ENCODE data around the gene RHBDL3. TPM values are rescaled to one million over a fixed set of nuclear protein-coding genes. Genes with fewer than 3 reads are reported as not detected.

Gene RHBDL3
- total and polyA plus RNA-seq, 7 experiments from 2014 or later, result 0.07 to 0.39 TPM; not detected in 5

DNA sequence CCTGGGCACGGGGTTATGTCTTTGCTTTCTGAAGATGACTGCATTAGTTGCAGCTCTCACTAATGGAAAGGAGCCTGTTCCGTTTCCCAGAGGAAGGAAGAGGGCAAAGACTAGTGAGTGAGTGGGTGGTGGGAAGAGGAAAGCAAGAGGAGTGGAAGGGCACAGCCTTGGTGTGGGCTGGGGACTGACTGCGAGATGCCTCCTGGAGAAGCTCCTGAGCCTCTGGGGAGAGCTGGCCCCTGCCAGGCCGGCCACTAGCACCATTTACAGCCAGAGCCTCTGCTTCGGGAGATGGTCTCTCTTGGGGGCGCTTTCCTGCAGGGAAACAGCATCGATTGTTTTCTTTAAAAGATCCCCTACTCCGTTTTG is 825 bp upstream of the RHBDL3 start:
- POLR2A ChIA-PET, result no interaction called here
- peak overlapping the region; percentile 49 to 88 (median 78) for H3K4me3 Mint-ChIP-seq
- H3K4me1 Mint-ChIP-seq, result peaks cover 8 to 30% (median 19%) of the 10 kb centered on the region in 7 donors
- H3K27me3 Mint-ChIP-seq, result peaks cover 45 to 83% (median 58%) of the 10 kb centered on the region in 5 donors
- DNase-seq, result no peak
- ATAC-seq, result no peak
- no peaks in the 10 kb centered on the region for H3K36me3 ChIP-seq (ENCODE audit: control insufficient read depth in 2 of 3, insufficient read depth in 3 of 3, low read length in 3 of 3)
- H3K27me3 ChIP-seq (ENCODE audit: control insufficient read depth in 2 of 2, insufficient read depth in 2 of 2, low read length in 2 of 2), result peaks cover 6 to 14% of the 10 kb centered on the region in 2 donors
- CTCF ChIA-PET, result no interaction called here
- intact Hi-C loops (cut with micrococcal nuclease), result loop anchor here in 1 of 2 donors (5.0 kb wide), 1 partner anchor 52 kb away; no protein-coding TSS in a partner anchor
- H3K4me3 ChIP-seq (ENCODE audit: low read length), result no peak overlapping the region
- H3K9me3 ChIP-seq (ENCODE audit: control insufficient read depth in 2 of 3, low read length in 3 of 3), result no peaks in the 10 kb centered on the region
- H3K4me1 ChIP-seq (ENCODE audit: control insufficient read depth in 2 of 2, insufficient read depth in 2 of 2, low read length in 2 of 2), result peaks cover 7 to 10% of the 10 kb centered on the region in 2 donors
- peak overlapping the region in 1 of 9 donors; percentile 1 for H3K27ac Mint-ChIP-seq
- H3K9me3 Mint-ChIP-seq, result peaks cover 0 to 3% (median 0%) of the 10 kb centered on the region in 11 donors
- H3K36me3 Mint-ChIP-seq, result peaks cover 0 to 1% (median 0%) of the 10 kb centered on the region in 5 donors
- H3K27ac ChIP-seq (ENCODE audit: low read depth, low read length), result no peak overlapping the region

DNA sequence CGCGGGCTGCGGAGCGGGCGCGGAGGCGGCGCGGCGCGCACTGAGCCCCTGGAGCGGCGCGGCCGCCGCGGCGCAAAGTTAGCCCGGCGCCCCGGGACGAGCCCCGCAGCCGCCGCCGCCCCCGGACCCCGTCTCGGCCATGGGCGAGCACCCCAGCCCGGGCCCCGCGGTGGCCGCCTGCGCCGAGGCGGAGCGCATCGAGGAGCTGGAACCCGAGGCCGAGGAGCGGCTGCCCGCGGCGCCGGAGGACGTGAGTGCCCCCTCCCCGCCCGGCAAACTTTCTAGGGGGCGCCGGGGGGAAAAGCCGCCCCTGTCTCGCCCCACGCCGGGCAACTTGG is 388 bp downstream of the RHBDL3 start:
- ChIA-PET POLR2A (interaction anchor here (0.5 kb wide), 1 partner anchor 610 kb away, joined by 4 read pairs; no protein-coding TSS in a partner anchor), CTCF (no interaction called here)
- peaks cover 0 to 3% (median 0%) of the 10 kb centered on the region in 11 donors for H3K9me3 Mint-ChIP-seq
- peaks cover 0 to 1% (median 0%) of the 10 kb centered on the region in 5 donors for H3K36me3 Mint-ChIP-seq
- peaks cover 45 to 84% (median 59%) of the 10 kb centered on the region in 5 donors for H3K27me3 Mint-ChIP-seq
- no peaks in the 10 kb centered on the region for H3K36me3 ChIP-seq (ENCODE audit: control insufficient read depth in 2 of 3, insufficient read depth in 3 of 3, low read length in 3 of 3)
- H3K27ac ChIP-seq (ENCODE audit: low read depth, low read length), result no peak overlapping the region
- ATAC-seq (no peak), DNase-seq (no peak)
- H3K4me3 ChIP-seq (ENCODE audit: low read length), result no peak overlapping the region
- peaks cover 7 to 10% of the 10 kb centered on the region in 2 donors for H3K4me1 ChIP-seq (ENCODE audit: control insufficient read depth in 2 of 2, insufficient read depth in 2 of 2, low read length in 2 of 2)
- H3K4me1 Mint-ChIP-seq, result peaks cover 8 to 30% (median 19%) of the 10 kb centered on the region in 7 donors
- H3K27me3 ChIP-seq (ENCODE audit: control insufficient read depth in 2 of 2, insufficient read depth in 2 of 2, low read length in 2 of 2), result peaks cover 6 to 14% of the 10 kb centered on the region in 2 donors
- H3K27ac Mint-ChIP-seq, result no peak overlapping the region
- peak overlapping the region in 1 of 10 donors; percentile 85 for H3K4me3 Mint-ChIP-seq
- H3K9me3 ChIP-seq (ENCODE audit: control insufficient read depth in 2 of 3, low read length in 3 of 3), result no peaks in the 10 kb centered on the region
- intact Hi-C loops (cut with micrococcal nuclease), result loop anchor here in 1 of 2 donors (5.0 kb wide), 1 partner anchor 51 kb away; no protein-coding TSS in a partner anchor

GRCh38 chr17:32266389-32267301 is 1.0 kb downstream of the RHBDL3 start:
- Histone ChIP-seq H3K4me3 (ENCODE audit: low read length) (peak overlapping the region; percentile 56), H3K9me3 (ENCODE audit: control insufficient read depth in 2 of 3, low read length in 3 of 3) (no peaks in the 10 kb centered on the region), H3K4me1 (ENCODE audit: control insufficient read depth in 2 of 2, insufficient read depth in 2 of 2, low read length in 2 of 2) (peaks cover 7 to 10% of the 10 kb centered on the region in 2 donors), H3K27ac (ENCODE audit: low read depth, low read length) (no peak overlapping the region), H3K36me3 (ENCODE audit: control insufficient read depth in 2 of 3, insufficient read depth in 3 of 3, low read length in 3 of 3) (no peaks in the 10 kb centered on the region), H3K27me3 (ENCODE audit: control insufficient read depth in 2 of 2, insufficient read depth in 2 of 2, low read length in 2 of 2) (peaks cover 6 to 14% of the 10 kb centered on the region in 2 donors)
- POLR2A ChIA-PET, result interaction anchor here (0.5 kb wide), 1 partner anchor 610 kb away, joined by 4 read pairs; no protein-coding TSS in a partner anchor
- Mint-ChIP-seq H3K9me3 (peaks cover 0 to 3% (median 0%) of the 10 kb centered on the region in 11 donors), H3K27me3 (peaks cover 48 to 84% (median 62%) of the 10 kb centered on the region in 5 donors), H3K36me3 (peaks cover 0 to 1% (median 0%) of the 10 kb centered on the region in 5 donors), H3K27ac (peak overlapping the region in 2 of 9 donors; percentile 18 to 47), H3K4me3 (peak overlapping the region; percentile 62 to 85 (median 78)), H3K4me1 (peaks cover 8 to 30% (median 19%) of the 10 kb centered on the region in 7 donors)
- intact Hi-C loops (cut with micrococcal nuclease), result loop anchor here in 1 of 2 donors (5.0 kb wide), 1 partner anchor 51 kb away; no protein-coding TSS in a partner anchor
- peak; percentile 28 for ATAC-seq
- CTCF ChIA-PET, result no interaction called here
- peak in 7 of 9 donors; percentile 9 to 54 (median 20) for DNase-seq

GRCh38 chr17:32267690-32268205 is 2.1 kb downstream of the RHBDL3 start:
- ChIA-PET CTCF (no interaction called here), POLR2A (no interaction called here)
- Mint-ChIP-seq H3K27ac (peak overlapping the region in 1 of 9 donors; percentile 35), H3K9me3 (peaks cover 0 to 3% (median 0%) of the 10 kb centered on the region in 11 donors), H3K27me3 (peaks cover 48 to 84% (median 63%) of the 10 kb centered on the region in 5 donors), H3K36me3 (peaks cover 0 to 1% (median 0%) of the 10 kb centered on the region in 5 donors), H3K4me3 (peak overlapping the region; percentile 52 to 87 (median 82)), H3K4me1 (peaks cover 8 to 30% (median 19%) of the 10 kb centered on the region in 7 donors)
- Histone ChIP-seq H3K36me3 (ENCODE audit: control insufficient read depth in 2 of 3, insufficient read depth in 3 of 3, low read length in 3 of 3) (no peaks in the 10 kb centered on the region), H3K27ac (ENCODE audit: low read depth, low read length) (no peak overlapping the region), H3K27me3 (ENCODE audit: control insufficient read depth in 2 of 2, insufficient read depth in 2 of 2, low read length in 2 of 2) (peaks cover 6 to 14% of the 10 kb centered on the region in 2 donors), H3K4me1 (ENCODE audit: control insufficient read depth in 2 of 2, insufficient read depth in 2 of 2, low read length in 2 of 2) (peaks cover 7 to 10% of the 10 kb centered on the region in 2 donors), H3K9me3 (ENCODE audit: control insufficient read depth in 2 of 3, low read length in 3 of 3) (no peaks in the 10 kb centered on the region), H3K4me3 (ENCODE audit: low read length) (no peak overlapping the region)
- intact Hi-C loops (cut with micrococcal nuclease), result loop anchor here in 1 of 2 donors (5.0 kb wide), 1 partner anchor 50 kb away; no protein-coding TSS in a partner anchor
- DNase-seq, result peak in 2 of 9 donors; percentile 8 to 13
- ATAC-seq, result no peak

DNA sequence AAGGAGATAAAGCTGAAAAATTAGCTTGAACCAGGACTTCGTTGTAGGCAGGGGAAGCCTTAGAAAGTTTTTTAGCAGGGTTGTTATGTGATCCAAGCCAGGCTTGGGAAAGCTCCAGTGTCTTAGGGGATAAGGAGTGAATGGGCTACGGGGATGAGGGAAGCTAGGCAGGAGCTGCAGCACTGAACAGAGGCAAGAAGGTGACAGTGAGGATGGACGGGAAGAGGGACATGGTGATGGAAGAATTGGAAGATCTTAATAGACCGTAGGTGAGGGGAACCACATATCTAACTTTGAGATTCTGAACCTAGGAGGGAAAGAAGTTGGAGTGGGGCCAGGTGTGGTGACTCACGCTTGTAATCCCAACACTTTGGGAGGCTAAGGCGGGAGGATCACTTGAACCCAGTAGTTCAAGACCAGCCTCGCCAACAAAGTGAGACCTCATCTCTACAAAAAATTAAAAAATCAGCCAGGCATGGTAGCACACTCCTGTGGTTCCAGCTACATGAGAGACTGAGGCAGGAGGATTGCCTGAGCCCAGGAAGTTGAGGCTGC is 3.2 kb downstream of the RHBDL3 start:
- no peaks in the 10 kb centered on the region for H3K36me3 ChIP-seq (ENCODE audit: control insufficient read depth in 2 of 3, insufficient read depth in 3 of 3, low read length in 3 of 3)
- ChIA-PET CTCF (no interaction called here), POLR2A (no interaction called here)
- H3K36me3 Mint-ChIP-seq, result peaks cover 0 to 1% (median 0%) of the 10 kb centered on the region in 5 donors
- no peak overlapping the region for H3K27ac ChIP-seq (ENCODE audit: low read depth, low read length)
- H3K27ac Mint-ChIP-seq, result no peak overlapping the region
- H3K4me3 Mint-ChIP-seq, result peak overlapping the region in 3 of 10 donors; percentile 5 to 83 (median 44)
- peaks cover 45 to 75% (median 61%) of the 10 kb centered on the region in 5 donors for H3K27me3 Mint-ChIP-seq
- no peak overlapping the region for H3K4me3 ChIP-seq (ENCODE audit: low read length)
- H3K9me3 ChIP-seq (ENCODE audit: control insufficient read depth in 2 of 3, low read length in 3 of 3), result no peaks in the 10 kb centered on the region
- intact Hi-C loops (cut with micrococcal nuclease), result loop anchor here in 1 of 2 donors (5.0 kb wide), 1 partner anchor 48 kb away; no protein-coding TSS in a partner anchor
- H3K4me1 ChIP-seq (ENCODE audit: control insufficient read depth in 2 of 2, insufficient read depth in 2 of 2, low read length in 2 of 2), result peaks cover 7 to 10% of the 10 kb centered on the region in 2 donors
- H3K9me3 Mint-ChIP-seq, result peaks cover 0 to 3% (median 0%) of the 10 kb centered on the region in 11 donors
- ATAC-seq (no peak), DNase-seq (no peak)
- peaks cover 8 to 30% (median 19%) of the 10 kb centered on the region in 7 donors for H3K4me1 Mint-ChIP-seq
- H3K27me3 ChIP-seq (ENCODE audit: control insufficient read depth in 2 of 2, insufficient read depth in 2 of 2, low read length in 2 of 2), result peaks cover 6 to 14% of the 10 kb centered on the region in 2 donors

GRCh38 chr17:32269377-32269776 is 3.7 kb downstream of the RHBDL3 start:
- H3K36me3 ChIP-seq (ENCODE audit: control insufficient read depth in 2 of 3, insufficient read depth in 3 of 3, low read length in 3 of 3), result no peaks in the 10 kb centered on the region
- ChIA-PET CTCF (no interaction called here), POLR2A (no interaction called here)
- H3K4me3 Mint-ChIP-seq, result no peak overlapping the region
- H3K27ac Mint-ChIP-seq, result peak overlapping the region in 1 of 9 donors; percentile 8
- peaks cover 0 to 3% (median 0%) of the 10 kb centered on the region in 11 donors for H3K9me3 Mint-ChIP-seq
- no peak overlapping the region for H3K27ac ChIP-seq (ENCODE audit: low read depth, low read length)
- peaks cover 7 to 10% of the 10 kb centered on the region in 2 donors for H3K4me1 ChIP-seq (ENCODE audit: control insufficient read depth in 2 of 2, insufficient read depth in 2 of 2, low read length in 2 of 2)
- DNase-seq (no peak), ATAC-seq (no peak)
- H3K9me3 ChIP-seq (ENCODE audit: control insufficient read depth in 2 of 3, low read length in 3 of 3), result no peaks in the 10 kb centered on the region
- intact Hi-C loops (cut with micrococcal nuclease), result loop anchor here in 1 of 2 donors (5.0 kb wide), 1 partner anchor 48 kb away; no protein-coding TSS in a partner anchor
- H3K4me1 Mint-ChIP-seq, result peaks cover 8 to 30% (median 18%) of the 10 kb centered on the region in 7 donors
- H3K27me3 Mint-ChIP-seq, result peaks cover 39 to 69% (median 56%) of the 10 kb centered on the region in 5 donors
- H3K27me3 ChIP-seq (ENCODE audit: control insufficient read depth in 2 of 2, insufficient read depth in 2 of 2, low read length in 2 of 2), result peaks cover 6 to 14% of the 10 kb centered on the region in 2 donors
- peaks cover 0 to 1% (median 0%) of the 10 kb centered on the region in 5 donors for H3K36me3 Mint-ChIP-seq
- H3K4me3 ChIP-seq (ENCODE audit: low read length), result no peak overlapping the region
